ENCODE data around the gene FAM72A.

The FAM72A gene

DNA sequence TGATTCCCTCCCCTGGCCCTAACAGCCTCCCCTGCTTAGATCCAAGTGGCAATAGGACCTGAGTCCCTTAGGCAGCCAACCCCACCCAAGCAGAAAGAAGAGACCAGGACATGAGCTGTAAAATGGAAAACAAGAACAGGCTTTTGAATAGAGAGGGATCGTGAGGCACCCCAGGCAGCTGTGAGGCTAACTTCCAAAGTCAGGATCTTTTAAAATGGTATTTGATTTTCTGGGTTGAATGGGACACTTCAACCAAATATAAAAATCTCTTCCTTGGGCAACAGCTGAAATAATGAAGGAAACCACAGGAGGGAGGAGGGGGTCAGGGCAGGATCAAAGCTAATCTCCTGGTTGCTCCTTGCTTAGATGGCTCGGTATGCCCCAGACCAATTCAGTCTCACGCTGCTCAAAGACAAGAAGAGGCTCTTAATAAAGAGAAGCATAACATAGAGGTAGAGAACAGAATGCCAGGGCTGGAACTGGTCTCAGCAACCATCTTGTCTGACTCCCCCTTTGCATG is 56.8 kb downstream of the FAM72A start:
- Histone ChIP-seq H3K36me3 (ENCODE audit: insufficient read depth, low read length) (no peaks in the 10 kb centered on the region), H3K4me3 (no peak overlapping the region), H3K9ac (ENCODE audit: insufficient read length) (no peak overlapping the region), H3K9me3 (ENCODE audit: low read depth, low read length) (no peaks in the 10 kb centered on the region), H3K27ac (no peak overlapping the region)
- TF ChIP-seq EZH2 (IDR thresholded peaks at IDR 0.05) (no peak), FOXP2 (optimal IDR thresholded peaks at IDR 0.05; ENCODE audit: control extremely low read depth, extremely low read length, insufficient read depth) (no peak), POLR2AphosphoS5 (IDR thresholded peaks at IDR 0.05; ENCODE audit: borderline replicate concordance, low read depth, low read length) (no peak)
- DNase-seq (ENCODE audit: low read depth, low spot score): no peak

DNA sequence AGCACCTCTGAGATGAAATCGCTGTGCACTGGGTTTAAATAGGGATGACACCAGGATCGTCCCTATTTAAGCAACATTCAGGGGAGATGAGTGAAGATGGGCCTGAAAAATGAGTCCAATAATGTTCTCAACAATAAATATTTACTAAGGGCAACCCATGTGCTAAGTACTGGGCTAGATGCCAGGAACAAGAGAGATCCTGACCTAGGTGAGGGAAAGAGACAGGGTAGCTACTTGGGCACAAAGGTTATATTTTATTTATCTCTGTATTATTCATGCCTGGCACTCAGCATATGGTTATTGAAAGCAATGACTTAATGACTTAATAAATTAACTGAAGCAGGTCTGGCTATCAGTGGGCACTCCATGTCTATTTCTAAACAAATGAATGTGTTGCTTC is 58.0 kb downstream of the FAM72A start:
- no peak for DNase-seq (ENCODE audit: low read depth, low spot score)
- Histone ChIP-seq H3K27ac (no peak overlapping the region), H3K9ac (ENCODE audit: insufficient read length) (no peak overlapping the region), H3K36me3 (ENCODE audit: insufficient read depth, low read length) (no peaks in the 10 kb centered on the region), H3K9me3 (ENCODE audit: low read depth, low read length) (no peaks in the 10 kb centered on the region), H3K4me3 (no peak overlapping the region)
- TF ChIP-seq POLR2AphosphoS5 (IDR thresholded peaks at IDR 0.05; ENCODE audit: borderline replicate concordance, low read depth, low read length) (no peak), EZH2 (IDR thresholded peaks at IDR 0.05) (no peak), FOXP2 (optimal IDR thresholded peaks at IDR 0.05; ENCODE audit: control extremely low read depth, extremely low read length, insufficient read depth) (no peak)

DNA sequence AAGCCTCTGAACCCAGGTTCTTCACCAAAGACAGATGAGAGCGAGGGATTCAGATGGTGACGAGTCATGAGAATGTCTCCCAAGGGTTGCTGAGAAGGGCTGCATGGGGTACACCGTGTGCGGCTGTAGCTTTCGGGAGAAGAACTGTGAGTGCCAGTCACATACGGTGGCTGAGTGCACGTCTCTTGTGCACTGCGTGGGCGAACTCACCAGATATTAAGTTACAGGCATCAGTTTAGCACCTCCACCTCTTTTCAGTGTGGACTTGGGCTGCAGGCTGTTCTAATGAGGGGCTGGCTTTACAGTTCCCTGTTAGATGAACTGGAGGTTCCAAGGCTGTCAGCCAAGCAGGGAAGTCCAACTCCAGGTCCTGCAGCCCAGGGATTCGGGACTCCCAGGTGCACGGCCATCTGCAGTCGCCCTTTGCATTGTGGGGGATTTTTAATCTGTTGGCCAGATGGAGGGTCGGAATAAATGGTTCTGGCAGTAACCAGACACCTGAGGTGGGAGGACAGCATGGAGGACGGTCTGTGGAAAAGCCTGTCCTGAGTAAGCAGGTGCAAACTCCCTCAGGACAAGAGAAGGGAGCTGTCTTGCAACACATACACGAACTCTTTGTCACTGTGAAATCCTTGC is 59.0 kb downstream of the FAM72A start:
- Histone ChIP-seq H3K36me3 (ENCODE audit: insufficient read depth, low read length) (no peaks in the 10 kb centered on the region), H3K27ac (no peak overlapping the region), H3K9ac (ENCODE audit: insufficient read length) (no peak overlapping the region), H3K4me3 (no peak overlapping the region), H3K9me3 (ENCODE audit: low read depth, low read length) (no peaks in the 10 kb centered on the region)
- TF ChIP-seq FOXP2 (optimal IDR thresholded peaks at IDR 0.05; ENCODE audit: control extremely low read depth, extremely low read length, insufficient read depth) (no peak), POLR2AphosphoS5 (IDR thresholded peaks at IDR 0.05; ENCODE audit: borderline replicate concordance, low read depth, low read length) (no peak), EZH2 (IDR thresholded peaks at IDR 0.05) (no peak)
- no peak for DNase-seq (ENCODE audit: low read depth, low spot score)

DNA sequence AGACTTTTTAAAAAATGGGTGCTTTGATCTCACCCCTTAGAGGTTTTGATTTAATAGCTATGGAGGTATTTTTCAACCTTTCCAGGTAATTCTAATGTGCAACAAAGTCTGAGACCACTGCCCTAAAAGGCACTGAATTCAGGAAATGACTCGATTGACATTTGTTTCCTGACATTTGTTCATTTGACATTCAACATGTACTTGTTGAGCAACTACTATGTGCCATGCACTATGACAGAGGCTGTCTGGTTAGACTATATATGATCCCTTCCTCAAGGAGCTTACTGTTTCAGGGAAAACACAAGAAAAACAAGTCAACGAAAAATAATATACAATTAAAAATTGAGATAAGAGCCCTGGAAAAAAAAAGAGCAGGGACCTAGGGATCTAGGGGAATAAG is 59.9 kb downstream of the FAM72A start:
- no peak overlapping the region for H3K27ac ChIP-seq
- no peak overlapping the region for H3K9ac ChIP-seq (ENCODE audit: insufficient read length)
- no peaks in the 10 kb centered on the region for H3K9me3 ChIP-seq (ENCODE audit: low read depth, low read length)
- no peak for DNase-seq (ENCODE audit: low read depth, low spot score)
- no peak overlapping the region for H3K4me3 ChIP-seq
- H3K36me3 ChIP-seq (ENCODE audit: insufficient read depth, low read length): no peaks in the 10 kb centered on the region
- TF ChIP-seq FOXP2 (optimal IDR thresholded peaks at IDR 0.05; ENCODE audit: control extremely low read depth, extremely low read length, insufficient read depth): no peak
- no peak for TF ChIP-seq EZH2 (IDR thresholded peaks at IDR 0.05)
- TF ChIP-seq POLR2AphosphoS5 (IDR thresholded peaks at IDR 0.05; ENCODE audit: borderline replicate concordance, low read depth, low read length): no peak

DNA sequence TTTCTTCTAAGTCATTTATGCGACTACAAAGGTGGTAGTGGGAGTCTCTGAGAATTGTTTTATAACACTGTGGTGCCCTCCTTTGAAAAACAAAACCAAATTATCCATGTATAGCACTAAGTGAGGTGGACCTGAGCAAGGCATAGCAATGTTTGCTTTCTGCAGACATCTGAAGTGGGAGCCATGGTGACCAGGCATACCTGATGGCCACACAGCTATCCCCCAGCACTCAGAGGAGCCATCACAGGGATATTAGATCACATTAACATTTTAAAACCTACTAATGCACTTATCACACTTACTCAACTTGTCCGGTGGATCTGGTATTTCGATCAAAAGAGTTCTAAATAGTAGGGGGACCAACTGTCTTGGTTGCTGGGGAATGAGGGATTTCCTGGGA is 60.6 kb downstream of the FAM72A start:
- Histone ChIP-seq H3K27ac (no peak overlapping the region), H3K9ac (ENCODE audit: insufficient read length) (no peak overlapping the region), H3K4me3 (no peak overlapping the region), H3K36me3 (ENCODE audit: insufficient read depth, low read length) (no peaks in the 10 kb centered on the region), H3K9me3 (ENCODE audit: low read depth, low read length) (no peaks in the 10 kb centered on the region)
- no peak for TF ChIP-seq POLR2AphosphoS5 (IDR thresholded peaks at IDR 0.05; ENCODE audit: borderline replicate concordance, low read depth, low read length)
- no peak for TF ChIP-seq FOXP2 (optimal IDR thresholded peaks at IDR 0.05; ENCODE audit: control extremely low read depth, extremely low read length, insufficient read depth)
- TF ChIP-seq EZH2 (IDR thresholded peaks at IDR 0.05): no peak
- no peak for DNase-seq (ENCODE audit: low read depth, low spot score)

DNA sequence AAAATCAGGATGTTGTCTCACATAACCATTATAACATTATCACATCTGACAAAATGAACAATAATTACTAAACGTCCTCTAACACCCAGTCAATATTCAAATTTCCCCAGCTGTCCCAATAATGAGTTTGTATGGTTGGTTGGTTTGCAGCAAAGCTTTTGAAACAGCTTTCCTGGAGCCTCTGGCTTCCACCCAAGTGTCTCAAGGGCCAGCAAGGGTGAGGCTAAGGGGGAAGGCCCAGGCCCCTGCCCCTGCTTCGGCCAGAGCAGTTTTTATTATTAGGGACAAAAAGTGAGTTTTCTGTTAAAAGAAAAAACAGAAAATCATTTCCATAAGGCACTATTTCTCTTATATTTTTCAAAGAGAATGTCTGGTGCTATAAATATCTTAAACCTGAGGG is 66.4 kb downstream of the FAM72A start:
- DNase-seq (ENCODE audit: low read depth, low spot score): no peak
- Histone ChIP-seq H3K4me3 (no peak overlapping the region), H3K27ac (no peak overlapping the region), H3K9ac (ENCODE audit: insufficient read length) (no peak overlapping the region), H3K9me3 (ENCODE audit: low read depth, low read length) (no peaks in the 10 kb centered on the region), H3K36me3 (ENCODE audit: insufficient read depth, low read length) (no peaks in the 10 kb centered on the region)
- TF ChIP-seq EZH2 (IDR thresholded peaks at IDR 0.05): no peak
- TF ChIP-seq FOXP2 (optimal IDR thresholded peaks at IDR 0.05; ENCODE audit: control extremely low read depth, extremely low read length, insufficient read depth): no peak
- TF ChIP-seq POLR2AphosphoS5 (IDR thresholded peaks at IDR 0.05; ENCODE audit: borderline replicate concordance, low read depth, low read length): no peak

All from SK-N-MC (cell line).